ENCODE measurements around the gene TTLL7.

Gene TTLL7, protein sequence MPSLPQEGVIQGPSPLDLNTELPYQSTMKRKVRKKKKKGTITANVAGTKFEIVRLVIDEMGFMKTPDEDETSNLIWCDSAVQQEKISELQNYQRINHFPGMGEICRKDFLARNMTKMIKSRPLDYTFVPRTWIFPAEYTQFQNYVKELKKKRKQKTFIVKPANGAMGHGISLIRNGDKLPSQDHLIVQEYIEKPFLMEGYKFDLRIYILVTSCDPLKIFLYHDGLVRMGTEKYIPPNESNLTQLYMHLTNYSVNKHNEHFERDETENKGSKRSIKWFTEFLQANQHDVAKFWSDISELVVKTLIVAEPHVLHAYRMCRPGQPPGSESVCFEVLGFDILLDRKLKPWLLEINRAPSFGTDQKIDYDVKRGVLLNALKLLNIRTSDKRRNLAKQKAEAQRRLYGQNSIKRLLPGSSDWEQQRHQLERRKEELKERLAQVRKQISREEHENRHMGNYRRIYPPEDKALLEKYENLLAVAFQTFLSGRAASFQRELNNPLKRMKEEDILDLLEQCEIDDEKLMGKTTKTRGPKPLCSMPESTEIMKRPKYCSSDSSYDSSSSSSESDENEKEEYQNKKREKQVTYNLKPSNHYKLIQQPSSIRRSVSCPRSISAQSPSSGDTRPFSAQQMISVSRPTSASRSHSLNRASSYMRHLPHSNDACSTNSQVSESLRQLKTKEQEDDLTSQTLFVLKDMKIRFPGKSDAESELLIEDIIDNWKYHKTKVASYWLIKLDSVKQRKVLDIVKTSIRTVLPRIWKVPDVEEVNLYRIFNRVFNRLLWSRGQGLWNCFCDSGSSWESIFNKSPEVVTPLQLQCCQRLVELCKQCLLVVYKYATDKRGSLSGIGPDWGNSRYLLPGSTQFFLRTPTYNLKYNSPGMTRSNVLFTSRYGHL

DNA sequence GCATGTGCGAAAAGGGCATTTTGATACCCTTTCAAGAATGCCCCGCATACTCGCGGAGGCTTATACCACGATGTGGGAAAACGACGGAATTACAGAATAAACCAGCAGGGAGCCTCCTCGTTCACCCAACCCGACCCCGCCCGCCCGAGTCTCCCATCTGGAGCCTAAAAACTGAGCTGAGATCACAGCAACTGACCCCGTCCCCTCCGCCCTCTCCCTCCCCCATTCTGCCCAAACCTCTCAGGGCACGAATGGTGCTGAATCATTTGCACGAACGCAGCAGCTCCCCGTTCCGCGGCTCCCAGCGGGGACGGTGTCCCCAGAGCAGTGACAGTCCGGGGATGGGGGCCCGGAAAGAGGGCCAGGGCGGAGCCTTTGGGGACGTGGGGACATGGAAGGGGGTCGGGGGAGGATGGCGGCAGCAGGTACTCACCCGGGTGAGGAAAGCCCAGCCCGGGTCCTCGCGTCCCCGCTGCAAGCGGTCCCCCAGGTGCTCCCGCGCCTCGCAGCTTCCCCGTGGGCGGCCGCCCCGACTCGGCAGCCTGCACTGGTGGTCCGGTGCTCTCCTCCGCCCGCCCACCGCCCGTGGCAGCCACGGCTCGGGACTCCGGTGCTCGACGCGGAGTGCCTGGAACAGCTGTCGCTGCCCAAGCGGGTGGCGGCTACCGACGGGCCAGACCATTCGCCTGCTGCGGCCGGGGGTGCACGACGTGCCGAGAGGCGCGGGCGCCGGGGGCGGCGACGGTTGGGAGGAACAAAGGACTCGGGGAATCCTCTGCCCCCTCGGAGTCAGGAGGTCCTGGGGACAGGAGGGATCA, at the start of gene TTLL7:
TTLL7 (minus strand) TSS at position 635 of the 818 bp plus-strand sequence. CDS start 46,921 bp downstream, outside the sequence.
- peak; percentile 90 for DNase-seq (ENCODE audit: low spot score)

- DNase-seq (ENCODE audit: low spot score) = no peak
These were observed 43.5 kb upstream of the TTLL7 start for GRCh38 chr1:84042461-84042860.

GRCh38 chr1:84037758-84038611, 39.1 kb upstream of the TTLL7 start:
- DNase-seq (ENCODE audit: low spot score) = no peak

DNA sequence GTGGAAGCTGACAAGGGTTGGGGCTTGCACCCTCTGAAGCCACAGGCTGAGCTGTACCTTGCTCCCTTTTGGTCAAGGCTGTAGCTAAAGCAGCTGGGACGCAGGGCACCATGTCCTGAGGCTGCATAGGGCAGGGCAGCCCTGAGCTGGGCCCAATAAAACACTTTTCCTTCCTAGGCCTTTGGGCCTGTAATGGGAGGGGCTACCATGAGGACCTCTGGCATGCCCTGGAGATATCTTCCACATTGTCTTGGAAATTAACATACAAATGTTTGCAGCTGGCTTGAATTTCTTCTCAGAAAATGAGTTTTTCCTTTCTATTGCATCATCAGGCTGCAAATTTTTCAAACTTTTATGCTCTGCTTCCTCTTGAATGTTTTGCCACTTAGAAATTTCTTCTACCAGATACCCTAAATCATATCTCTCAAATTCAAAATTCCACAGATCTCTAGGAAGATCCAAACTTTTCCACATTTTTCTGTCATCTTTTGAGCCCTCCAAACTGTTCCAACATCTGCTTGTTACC, 32.9 kb upstream of the TTLL7 start:
- no peak for DNase-seq (ENCODE audit: low spot score)

GRCh38 chr1:84027368-84027767, 28.4 kb upstream of the TTLL7 start:
- no peak for DNase-seq (ENCODE audit: low spot score)

GRCh38 chr1:84025966-84026365, 27.0 kb upstream of the TTLL7 start:
- no peak for DNase-seq (ENCODE audit: low spot score)

GRCh38 chr1:84021822-84022221, 22.9 kb upstream of the TTLL7 start:
- no peak for DNase-seq (ENCODE audit: low spot score)

DNA sequence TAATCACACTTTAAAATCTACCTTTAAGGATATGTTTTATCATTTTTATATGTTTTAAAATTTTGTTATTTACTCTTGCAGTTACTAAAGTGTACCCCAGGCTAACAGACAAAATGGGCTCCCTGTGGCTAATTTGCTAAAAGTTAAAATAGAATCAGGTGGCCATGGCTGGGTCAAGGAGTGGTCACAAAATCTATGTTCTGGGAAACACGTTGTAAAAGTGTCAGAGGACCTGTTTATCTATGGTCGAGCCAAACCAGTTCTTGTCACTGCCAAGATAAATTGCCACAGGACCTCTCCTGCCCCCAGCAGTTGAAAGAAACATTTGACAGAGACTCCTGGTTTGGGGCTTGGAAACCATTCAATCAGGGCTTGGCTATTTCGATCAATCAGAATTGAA, 21.2 kb upstream of the TTLL7 start:
- no peak for DNase-seq (ENCODE audit: low spot score)

DNA sequence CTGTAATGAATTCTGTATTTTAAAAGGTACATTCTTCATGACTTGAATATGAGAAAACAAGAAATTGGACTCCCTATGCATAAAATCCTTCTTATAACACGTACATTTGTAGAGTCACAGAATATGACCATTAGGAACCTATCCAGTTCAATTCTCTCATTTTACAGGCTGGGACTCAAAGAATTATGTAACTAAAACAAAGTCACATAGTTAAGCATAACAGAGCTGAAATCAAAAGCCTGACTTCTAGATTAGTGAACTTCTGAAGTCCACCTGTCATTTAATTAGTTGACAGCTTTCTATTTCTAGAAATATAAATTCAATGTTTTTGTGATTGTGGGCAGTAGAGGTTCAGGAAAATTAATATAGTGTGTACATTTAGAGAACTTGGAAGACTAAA, 20.3 kb upstream of the TTLL7 start:
- no peak for DNase-seq (ENCODE audit: low spot score)

DNA sequence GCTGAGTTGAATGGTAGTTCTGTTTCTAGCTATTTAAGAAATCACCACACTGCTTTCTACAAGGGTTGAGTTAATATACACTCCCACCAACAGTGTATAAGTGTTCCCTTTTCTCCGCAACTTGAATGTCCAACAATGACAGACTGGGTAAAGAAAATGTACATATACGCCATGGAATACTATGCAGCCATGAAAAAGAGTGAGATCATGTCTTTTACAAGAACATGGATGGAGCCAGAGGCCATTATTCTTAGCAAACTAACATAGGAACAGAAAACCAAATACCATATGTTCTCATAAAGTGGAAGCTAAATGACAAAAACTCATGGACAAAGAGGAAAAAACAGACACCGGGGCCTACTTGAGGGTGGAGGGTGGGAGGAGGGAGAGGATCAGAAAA, 14.8 kb upstream of the TTLL7 start:
- DNase-seq (ENCODE audit: low spot score) = no peak

DNA sequence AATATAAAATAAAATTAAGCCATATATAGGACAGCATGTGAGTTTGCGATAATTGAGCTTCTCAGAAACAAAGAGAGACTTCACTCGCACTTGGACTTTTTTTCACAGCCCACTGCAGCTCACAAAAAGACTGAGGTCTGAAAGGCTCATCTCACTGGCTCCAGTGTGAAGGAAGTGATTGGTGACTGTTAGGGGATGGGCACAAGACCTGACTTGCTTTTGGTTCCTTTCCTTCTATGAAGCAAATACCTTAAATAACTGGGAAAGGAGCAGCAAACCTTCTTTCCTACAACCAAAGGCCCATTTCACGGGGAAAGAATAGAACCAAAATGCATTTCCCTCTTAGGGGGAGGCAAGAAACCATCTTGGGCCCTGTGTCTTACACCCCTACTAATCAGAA, 13.1 kb upstream of the TTLL7 start:
- DNase-seq (ENCODE audit: low spot score) = no peak

DNA sequence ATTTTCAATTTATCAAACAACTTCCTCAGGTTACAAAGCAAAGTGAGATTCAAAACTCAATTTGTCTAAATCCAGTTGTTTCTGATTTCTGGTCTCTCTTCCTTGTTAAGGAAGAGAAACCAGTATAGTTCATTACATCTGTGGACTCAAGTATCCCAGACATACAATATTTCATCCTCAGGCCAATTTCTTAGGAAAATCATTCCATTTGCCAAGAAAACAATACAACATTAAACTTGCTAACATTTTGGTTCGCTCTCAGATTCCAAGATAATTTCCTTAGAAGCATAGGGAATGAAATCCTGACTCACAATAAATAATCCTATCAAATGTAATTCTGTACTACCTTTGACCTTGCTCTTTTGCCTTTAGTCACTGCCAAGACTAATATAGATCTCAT, 11.2 kb upstream of the TTLL7 start:
- DNase-seq (ENCODE audit: low spot score) = no peak

- no peak for DNase-seq (ENCODE audit: low spot score)
These were observed 9.7 kb upstream of the TTLL7 start for GRCh38 chr1:84008631-84009030.

- DNase-seq (ENCODE audit: low spot score) = no peak
These were observed 7.7 kb upstream of the TTLL7 start for GRCh38 chr1:84006591-84006990.

GRCh38 chr1:84001501-84001900, 2.6 kb upstream of the TTLL7 start:
- DNase-seq (ENCODE audit: low spot score) = no peak

DNA sequence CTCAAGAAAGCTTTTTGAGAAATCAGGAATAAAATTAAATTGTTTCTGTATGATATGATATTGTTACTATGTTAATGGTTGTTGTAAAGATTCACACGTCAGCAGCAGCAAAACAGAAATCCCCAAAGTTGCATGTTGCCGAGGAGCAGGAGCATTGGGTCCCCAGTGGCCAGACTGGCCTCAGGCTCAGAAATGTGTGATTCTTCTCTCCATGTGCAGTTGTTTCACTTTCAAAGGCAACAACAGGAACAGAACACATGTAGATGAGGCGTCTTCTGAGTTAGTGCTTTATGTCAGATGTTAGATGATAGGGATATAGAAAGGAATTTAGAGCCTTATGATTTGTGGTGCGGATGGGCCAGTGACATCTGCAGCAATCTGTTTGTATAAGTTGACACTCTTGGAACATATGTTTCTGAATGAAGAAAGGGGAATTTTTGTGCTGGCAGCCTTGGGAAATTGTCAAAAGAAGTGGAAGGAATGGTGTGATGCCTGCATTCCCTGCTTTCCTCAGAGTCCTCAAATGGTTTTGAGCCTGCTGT, 2.1 kb upstream of the TTLL7 start:
- peak; percentile 30 for DNase-seq (ENCODE audit: low spot score)

GRCh38 chr1:84000196-84000885, 1.4 kb upstream of the TTLL7 start:
- DNase-seq (ENCODE audit: low spot score) = no peak

- peak; percentile 85 for DNase-seq (ENCODE audit: low spot score)
These were observed 436 bp upstream of the TTLL7 start for GRCh38 chr1:83999316-83999819.

DNA sequence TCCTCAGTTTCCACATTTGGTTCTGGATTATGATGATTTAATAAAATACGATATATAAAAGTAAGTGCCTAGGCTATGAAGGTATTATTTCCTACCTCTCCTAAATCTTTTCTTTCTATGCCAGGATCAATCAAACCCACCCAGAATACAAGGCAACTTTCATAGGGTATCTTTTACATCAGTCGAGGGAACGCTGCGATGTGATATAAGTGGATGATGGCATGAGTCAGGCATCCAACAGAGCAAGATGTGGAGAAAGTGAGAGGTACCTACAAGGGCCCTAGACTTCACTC, 781 bp downstream of the TTLL7 start:
- DNase-seq (ENCODE audit: low spot score) = no peak

- DNase-seq (ENCODE audit: low spot score) = no peak
These were observed 1.3 kb downstream of the TTLL7 start for GRCh38 chr1:83997631-83998030.

All from Ammon's horn (tissue), 1 donor.